HepG2 (cell line): ENCODE measurements around the gene ART4. TPM values are rescaled to one million over a fixed set of nuclear protein-coding genes. Genes with fewer than 3 reads are reported as not detected.

Experiments used
- ADNP ChIP-seq: sonication (generic); formaldehyde crosslinking; IDR thresholded peaks from 2 replicates; pipeline ENCODE4 v1.4.0; 2020; ENCODE audit warnings: missing genetic modification reagents
- DDIT3 ChIP-seq: sonication (generic); formaldehyde crosslinking; IDR thresholded peaks from 2 replicates; pipeline ENCODE4 v1.4.0; 2020; ENCODE audit warnings: mild to moderate bottlenecking, missing genetic modification reagents
- GTF3A ChIP-seq: sonication (generic); formaldehyde crosslinking; conservative IDR thresholded peaks from 2 replicates; pipeline ENCODE4 v1.4.0; 2020; ENCODE audit warnings: mild to moderate bottlenecking, missing genetic modification reagents
- HNRNPH1 ChIP-seq: fragments of 200-400 bp; formaldehyde crosslinking; optimal IDR thresholded peaks from 2 replicates; pipeline ENCODE3; 2017; ENCODE audit warnings: mild to moderate bottlenecking, low read depth, low read length
- HOXA3 ChIP-seq: sonication (generic); formaldehyde crosslinking; IDR thresholded peaks from 2 replicates; pipeline ENCODE4 v1.5.0; 2020; ENCODE audit warnings: missing genetic modification reagents
- PCBP1 ChIP-seq: fragments of 200-400 bp; formaldehyde crosslinking; IDR thresholded peaks from 2 replicates; pipeline ENCODE4 v1.6.1; 2017; ENCODE audit warnings: mild to moderate bottlenecking, low read depth, low read length, borderline replicate concordance
- PRPF4 ChIP-seq: fragments of 200-400 bp; formaldehyde crosslinking; IDR thresholded peaks from 2 replicates; pipeline ENCODE4 v1.6.1; 2016; ENCODE audit warnings: low read length, low read depth; ENCODE audit not compliant: poor library complexity, severe bottlenecking
- RAD51 ChIP-seq: fragments of 450-650 bp; IDR thresholded peaks from 2 replicates; pipeline ENCODE4 v1.6.1; 2016; ENCODE audit warnings: borderline replicate concordance
- SIN3A ChIP-seq: IDR thresholded peaks from 2 replicates; pipeline ENCODE4 v1.6.1; 2011; ENCODE audit warnings: low read depth, mild to moderate bottlenecking, control low read depth, low read length, borderline replicate concordance
- ZFP90 ChIP-seq: sonication (generic); formaldehyde crosslinking; IDR thresholded peaks from 2 replicates; pipeline ENCODE4 v1.8.0; 2022; ENCODE audit warnings: missing genetic modification reagents, mild to moderate bottlenecking, inconsistent platforms, borderline replicate concordance
- ZKSCAN5 ChIP-seq: sonication (generic); formaldehyde crosslinking; IDR thresholded peaks from 2 replicates; pipeline ENCODE4 v1.5.1; 2020; ENCODE audit warnings: mild to moderate bottlenecking, missing genetic modification reagents
- ZMYM2 ChIP-seq: sonication (generic); formaldehyde crosslinking; IDR thresholded peaks from 2 replicates; pipeline ENCODE4 v1.8.0; 2022; ENCODE audit warnings: mild to moderate bottlenecking, missing genetic modification reagents
- ZMYM3 ChIP-seq: sonication (generic); formaldehyde crosslinking; IDR thresholded peaks from 2 replicates; pipeline ENCODE4 v1.5.1; 2020; ENCODE audit warnings: mild to moderate bottlenecking, missing genetic modification reagents
- ZNF12 ChIP-seq: sonication (generic); formaldehyde crosslinking; IDR thresholded peaks from 2 replicates; pipeline ENCODE4 v1.5.0; 2020; ENCODE audit warnings: missing genetic modification reagents
- ZNF670 ChIP-seq: sonication (generic); formaldehyde crosslinking; IDR thresholded peaks from 2 replicates; pipeline ENCODE4 v1.8.0; 2022; ENCODE audit warnings: mild to moderate bottlenecking, missing genetic modification reagents, borderline replicate concordance
- ZSCAN21 ChIP-seq: sonication (generic); formaldehyde crosslinking; IDR thresholded peaks from 2 replicates; pipeline ENCODE4 v1.8.0; 2022; ENCODE audit warnings: mild to moderate bottlenecking, missing genetic modification reagents, moderate library complexity, borderline replicate concordance
- polyA plus RNA-seq, 8 experiments: library from polyadenylated mRNA; depleted of rRNA in 3 of 8; stranded (reverse) in 7 of 8; unstranded in 1 of 8; fragments of >200 nt; fragmentation: Illumina TruSeq in 4 of 8; extraction: Trizol in 4 of 8; gene quantifications; 2 replicates each; pipeline versions ENCODE4 v1.2.1 to v1.2.3, GENCODE V29; 2011 to 2016; ENCODE audit warnings: low read depth in 4 of 8, missing spikeins in 1 of 8, mixed read lengths in 1 of 8; ENCODE audit not compliant: insufficient read depth in 1 of 8
- total RNA-seq, 5 experiments: library from RNA; depleted of rRNA; stranded (reverse); fragments of >200 nt; fragmentation: Illumina TruSeq; extraction: Trizol; gene quantifications; 2 replicates each; pipeline ENCODE4 v1.2.3, GENCODE V29; 2016; ENCODE audit warnings: low read depth in 1 of 5
- TF ChIP-seq, protein P1 (sequence below): sonication (generic); formaldehyde crosslinking; IDR thresholded peaks from 2 replicates; pipeline ENCODE4 v1.4.0; 2020; ENCODE audit warnings: missing genetic modification reagents
- TF ChIP-seq, protein P2 (sequence below): sonication (generic); formaldehyde crosslinking; IDR thresholded peaks from 2 replicates; pipeline ENCODE4 v1.4.0; 2020; ENCODE audit warnings: mild to moderate bottlenecking, missing genetic modification reagents

The ART4 gene
- total and polyA plus RNA-seq, 2 of the 13 experiments (the other 11 are each of a cell fraction or from before 2014, with no cell fraction given) = 17.6 to 20.3 TPM

GRCh38 chr12:14803011-14803829 is 40.1 kb downstream of the ART4 start, which contains the start of the genes C12orf60 and WBP11 (continued):
- TF ChIP-seq HNRNPH1 = no peak
- TF ChIP-seq GTF3A (CRISPR knock-in tag) = no peak
- TF ChIP-seq, protein P1, sequence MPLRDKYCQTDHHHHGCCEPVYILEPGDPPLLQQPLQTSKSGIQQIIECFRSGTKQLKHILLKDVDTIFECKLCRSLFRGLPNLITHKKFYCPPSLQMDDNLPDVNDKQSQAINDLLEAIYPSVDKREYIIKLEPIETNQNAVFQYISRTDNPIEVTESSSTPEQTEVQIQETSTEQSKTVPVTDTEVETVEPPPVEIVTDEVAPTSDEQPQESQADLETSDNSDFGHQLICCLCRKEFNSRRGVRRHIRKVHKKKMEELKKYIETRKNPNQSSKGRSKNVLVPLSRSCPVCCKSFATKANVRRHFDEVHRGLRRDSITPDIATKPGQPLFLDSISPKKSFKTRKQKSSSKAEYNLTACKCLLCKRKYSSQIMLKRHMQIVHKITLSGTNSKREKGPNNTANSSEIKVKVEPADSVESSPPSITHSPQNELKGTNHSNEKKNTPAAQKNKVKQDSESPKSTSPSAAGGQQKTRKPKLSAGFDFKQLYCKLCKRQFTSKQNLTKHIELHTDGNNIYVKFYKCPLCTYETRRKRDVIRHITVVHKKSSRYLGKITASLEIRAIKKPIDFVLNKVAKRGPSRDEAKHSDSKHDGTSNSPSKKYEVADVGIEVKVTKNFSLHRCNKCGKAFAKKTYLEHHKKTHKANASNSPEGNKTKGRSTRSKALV (CRISPR knock-in tag) = 0 out of 2 replicates have a peak, but pooled peaks have one; percentile 59
- peak; percentile 58; the same call in 1 of the 2 replicates for TF ChIP-seq SIN3A
- TF ChIP-seq ZFP90 = no peak
- no peak; the same call in 1 of the 2 replicates for TF ChIP-seq ZSCAN21 (CRISPR knock-in tag)
- no peak for TF ChIP-seq DDIT3 (CRISPR knock-in tag)
- no peak for TF ChIP-seq ZKSCAN5 (CRISPR knock-in tag)
- TF ChIP-seq PRPF4 = no peak
- no peak for TF ChIP-seq PCBP1
- no peak; the same call in 1 of the 2 replicates for TF ChIP-seq ZNF670 (CRISPR knock-in tag)
- peak; percentile 95 for TF ChIP-seq HOXA3 (CRISPR knock-in tag)
- TF ChIP-seq RAD51 = no peak
- TF ChIP-seq ZMYM2 (CRISPR knock-in tag) = no peak
- no peak for TF ChIP-seq ADNP (CRISPR knock-in tag)
- TF ChIP-seq ZNF12 (CRISPR knock-in tag) = no peak
- TF ChIP-seq ZMYM3 (CRISPR knock-in tag) = no peak
- TF ChIP-seq, protein P2, sequence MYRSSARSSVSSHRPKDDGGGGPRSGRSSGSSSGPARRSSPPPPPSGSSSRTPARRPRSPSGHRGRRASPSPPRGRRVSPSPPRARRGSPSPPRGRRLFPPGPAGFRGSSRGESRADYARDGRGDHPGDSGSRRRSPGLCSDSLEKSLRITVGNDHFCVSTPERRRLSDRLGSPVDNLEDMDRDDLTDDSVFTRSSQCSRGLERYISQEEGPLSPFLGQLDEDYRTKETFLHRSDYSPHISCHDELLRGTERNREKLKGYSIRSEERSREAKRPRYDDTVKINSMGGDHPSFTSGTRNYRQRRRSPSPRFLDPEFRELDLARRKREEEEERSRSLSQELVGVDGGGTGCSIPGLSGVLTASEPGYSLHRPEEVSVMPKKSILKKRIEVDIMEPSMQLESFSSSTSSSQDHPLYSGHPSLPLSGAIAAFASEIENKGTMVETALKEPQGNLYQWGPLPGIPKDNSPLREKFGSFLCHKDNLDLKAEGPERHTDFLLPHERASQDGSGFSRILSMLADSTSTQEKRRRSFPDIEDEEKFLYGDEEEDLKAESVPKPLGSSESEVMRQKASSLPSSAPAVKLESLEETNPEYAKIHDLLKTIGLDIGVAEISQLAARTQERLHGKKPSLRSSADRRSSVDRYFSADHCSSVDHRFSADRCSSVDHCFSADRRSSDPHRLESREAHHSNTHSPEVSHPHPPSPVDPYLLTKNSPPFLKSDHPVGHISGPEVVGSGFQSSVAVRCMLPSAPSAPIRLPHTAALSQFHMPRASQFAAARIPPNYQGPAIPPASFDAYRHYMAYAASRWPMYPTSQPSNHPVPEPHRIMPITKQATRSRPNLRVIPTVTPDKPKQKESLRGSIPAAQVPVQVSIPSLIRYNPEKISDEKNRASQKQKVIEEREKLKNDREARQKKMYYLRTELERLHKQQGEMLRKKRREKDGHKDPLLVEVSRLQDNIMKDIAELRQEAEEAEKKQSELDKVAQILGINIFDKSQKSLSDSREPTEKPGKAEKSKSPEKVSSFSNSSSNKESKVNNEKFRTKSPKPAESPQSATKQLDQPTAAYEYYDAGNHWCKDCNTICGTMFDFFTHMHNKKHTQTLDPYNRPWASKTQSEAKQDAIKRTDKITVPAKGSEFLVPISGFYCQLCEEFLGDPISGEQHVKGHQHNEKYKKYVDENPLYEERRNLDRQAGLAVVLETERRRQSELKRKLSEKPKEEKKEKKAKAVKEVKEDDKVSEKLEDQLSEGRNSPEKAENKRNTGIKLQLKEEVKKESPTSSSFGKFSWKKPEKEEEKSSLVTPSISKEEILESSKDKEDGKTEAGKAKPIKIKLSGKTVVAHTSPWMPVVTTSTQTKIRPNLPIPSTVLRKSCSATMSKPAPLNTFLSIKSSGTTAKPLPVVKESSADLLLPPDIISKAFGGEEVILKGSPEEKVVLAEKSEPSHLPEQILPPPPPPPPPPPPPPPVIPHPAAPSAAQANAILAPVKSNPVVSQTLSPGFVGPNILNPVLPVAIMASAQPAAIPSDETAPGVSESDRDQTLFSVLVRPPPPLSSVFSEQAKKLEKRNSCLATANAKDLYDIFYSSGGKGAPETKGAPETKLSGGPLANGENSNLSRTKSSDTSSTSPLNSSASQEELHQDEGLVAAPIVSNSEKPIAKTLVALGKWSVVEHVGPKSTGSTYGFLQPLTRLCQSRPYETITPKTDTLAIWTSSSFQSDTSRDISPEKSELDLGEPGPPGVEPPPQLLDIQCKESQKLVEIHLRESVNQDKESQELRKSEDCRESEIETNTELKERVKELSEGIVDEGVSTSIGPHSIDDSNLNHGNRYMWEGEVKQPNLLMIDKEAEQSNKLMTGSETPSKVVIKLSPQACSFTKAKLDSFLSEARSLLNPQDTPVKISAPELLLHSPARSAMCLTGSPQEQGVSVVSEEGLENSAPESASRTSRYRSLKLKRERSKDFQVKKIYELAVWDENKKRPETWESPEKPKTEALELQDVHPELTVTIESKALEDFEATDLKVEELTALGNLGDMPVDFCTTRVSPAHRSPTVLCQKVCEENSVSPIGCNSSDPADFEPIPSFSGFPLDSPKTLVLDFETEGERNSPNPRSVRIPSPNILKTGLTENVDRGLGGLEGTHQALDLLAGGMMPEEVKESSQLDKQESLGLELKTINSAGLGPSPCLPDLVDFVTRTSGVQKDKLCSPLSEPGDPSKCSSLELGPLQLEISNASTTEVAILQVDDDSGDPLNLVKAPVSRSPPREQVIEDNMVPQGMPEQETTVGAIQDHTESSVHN (CRISPR knock-in tag) = no peak
